Right renal pelvis (tissue), 4 donors: ENCODE data around the gene CD3G. TPM values are rescaled to one million over a fixed set of nuclear protein-coding genes. Genes with fewer than 3 reads are reported as not detected.
"Not testable (repeated sequence)": the region's sequence is repeated elsewhere in the genome, so short reads cannot be mapped to it uniquely, and the experiment has no call there.

Experiments
- DNase-seq, 4 donors: peaks; one replicate each; pipeline ENCODE4 v3.0.0-alpha.2; 2013; ENCODE audit warnings: low read depth in 4 of 4, low spot score in 3 of 4, missing footprints in 1 of 4
- polyA plus RNA-seq, 4 donors: library from polyadenylated mRNA; unstranded; fragments of 120-200 nt; gene quantifications; one replicate each; pipeline ENCODE4 v1.2.1, GENCODE V29; 2013; ENCODE audit not compliant: insufficient read length in 4 of 4

CD3G gene
- polyA plus RNA-seq, result under 1 TPM; 0.15 to 0.47 (median 0.19) TPM

DNA sequence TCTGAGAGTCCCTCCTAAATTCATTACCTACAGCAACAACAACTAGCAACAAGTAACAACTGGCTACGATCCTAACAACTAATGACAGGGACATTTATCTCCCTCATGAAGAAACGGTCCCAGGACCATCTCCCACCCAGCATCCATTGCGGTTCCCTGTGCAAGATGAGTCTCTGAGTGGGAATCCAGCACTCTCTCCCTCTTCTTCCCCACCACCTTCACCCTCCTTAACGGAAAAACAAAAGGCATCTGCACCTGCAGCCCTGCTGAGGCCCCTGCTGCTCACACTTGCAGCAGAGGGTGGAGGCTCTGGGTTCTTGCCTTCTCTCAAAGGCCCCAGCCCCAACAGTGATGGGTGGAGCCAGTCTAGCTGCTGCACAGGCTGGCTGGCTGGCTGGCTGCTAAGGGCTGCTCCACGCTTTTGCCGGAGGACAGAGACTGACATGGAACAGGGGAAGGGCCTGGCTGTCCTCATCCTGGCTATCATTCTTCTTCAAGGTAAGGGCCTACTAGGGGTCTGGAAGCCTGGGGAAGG lies at the start of gene CD3G:
Gene CD3G (plus strand): TSS at position 364 of the 535 bp plus-strand sequence. CDS start 80 bp downstream, at position 444.
- DNase-seq, result no peak

DNA sequence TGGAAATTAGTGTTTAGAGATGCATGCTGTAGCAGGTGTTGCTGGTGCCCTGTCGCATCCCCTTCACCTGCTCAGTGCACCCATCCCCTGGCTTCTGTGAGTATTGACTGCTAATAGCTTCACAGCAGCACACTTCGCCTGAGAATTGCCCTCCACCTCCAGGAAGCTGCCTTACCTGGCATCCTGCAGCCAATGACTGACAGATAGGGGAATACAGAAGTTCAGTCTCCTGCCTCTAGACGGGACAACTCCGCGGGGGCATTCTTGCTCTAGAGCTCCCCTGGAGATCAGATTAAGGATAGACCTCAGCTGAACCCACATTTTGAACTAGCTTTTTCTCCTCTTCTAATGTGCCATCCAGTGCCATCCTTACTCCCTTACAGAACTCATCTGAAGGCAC lies 48.9 kb upstream of the CD3G start:
- DNase-seq, result no peak

DNA sequence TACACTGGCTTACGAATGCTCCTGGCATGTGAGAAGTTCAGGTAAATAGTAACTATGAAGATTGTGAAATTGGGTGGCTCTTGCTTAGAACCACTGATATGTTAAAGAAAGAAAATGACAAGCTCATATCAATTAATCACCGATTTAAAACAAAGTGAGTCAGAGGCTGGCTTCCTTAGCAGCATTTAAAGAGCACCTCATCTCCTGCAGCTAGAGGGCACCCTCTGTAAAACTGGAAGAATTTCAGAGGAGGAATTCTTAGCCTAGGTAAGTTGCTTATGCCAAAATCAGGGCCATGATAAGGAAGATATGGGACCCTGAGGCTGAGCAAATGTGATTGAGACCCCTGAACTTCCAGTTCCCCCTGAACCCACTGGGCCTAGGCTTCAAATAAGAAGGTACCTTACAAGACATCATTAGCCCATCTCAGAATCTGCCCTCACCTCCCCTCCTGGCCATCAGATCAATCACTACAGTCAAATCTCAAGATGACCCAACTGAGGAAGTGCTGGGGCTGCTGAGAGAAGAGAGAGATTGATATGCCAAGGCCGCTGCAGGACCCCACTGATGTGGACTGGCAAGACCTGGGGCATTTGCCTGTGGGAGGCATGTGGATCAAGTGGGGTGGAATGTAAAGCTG lies 48.2 kb upstream of the CD3G start:
- DNase-seq, result no peak

DNA sequence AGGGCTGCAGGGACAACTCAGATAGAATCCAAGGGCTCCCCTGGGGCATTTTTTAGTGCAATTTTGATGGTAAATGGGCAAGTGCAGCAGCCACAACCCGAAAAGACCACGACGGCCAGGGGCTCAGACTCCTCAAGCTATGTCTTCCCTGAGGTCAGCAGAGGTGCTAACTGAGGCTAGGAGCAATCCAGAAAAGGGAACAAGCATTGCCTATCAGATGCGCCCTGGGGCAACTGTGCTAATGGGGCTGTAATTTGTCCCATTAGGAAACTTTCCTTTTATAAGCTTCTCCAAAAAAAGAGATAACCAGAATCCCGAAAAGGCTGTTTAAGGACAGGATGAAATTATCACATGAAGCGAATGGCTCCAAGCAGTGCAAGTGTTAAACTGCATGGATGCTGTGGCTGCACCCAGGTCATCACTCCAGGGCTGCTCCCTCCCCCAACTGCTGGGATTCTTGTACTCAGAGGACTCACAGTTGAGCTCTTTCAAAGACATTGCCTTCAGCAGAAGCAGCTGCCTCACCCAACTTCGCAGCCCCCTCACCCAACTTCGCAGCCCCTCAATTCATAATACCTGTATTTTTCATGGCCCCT lies 42.4 kb upstream of the CD3G start:
- DNase-seq, result no peak

DNA sequence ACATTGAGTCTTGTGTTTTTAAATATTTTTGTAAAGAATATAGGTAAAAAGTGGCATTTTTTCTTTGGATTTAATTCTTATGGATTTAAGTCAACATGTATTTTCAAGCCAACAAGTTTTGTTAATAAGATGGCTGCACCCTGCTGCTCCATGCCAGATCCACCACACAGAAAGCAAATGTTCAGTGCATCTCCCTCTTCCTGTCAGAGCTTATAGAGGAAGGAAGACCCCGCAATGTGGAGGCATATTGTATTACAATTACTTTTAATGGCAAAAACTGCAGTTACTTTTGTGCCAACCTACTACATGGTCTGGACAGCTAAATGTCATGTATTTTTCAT lies 39.9 kb upstream of the CD3G start:
- no peak for DNase-seq

DNA sequence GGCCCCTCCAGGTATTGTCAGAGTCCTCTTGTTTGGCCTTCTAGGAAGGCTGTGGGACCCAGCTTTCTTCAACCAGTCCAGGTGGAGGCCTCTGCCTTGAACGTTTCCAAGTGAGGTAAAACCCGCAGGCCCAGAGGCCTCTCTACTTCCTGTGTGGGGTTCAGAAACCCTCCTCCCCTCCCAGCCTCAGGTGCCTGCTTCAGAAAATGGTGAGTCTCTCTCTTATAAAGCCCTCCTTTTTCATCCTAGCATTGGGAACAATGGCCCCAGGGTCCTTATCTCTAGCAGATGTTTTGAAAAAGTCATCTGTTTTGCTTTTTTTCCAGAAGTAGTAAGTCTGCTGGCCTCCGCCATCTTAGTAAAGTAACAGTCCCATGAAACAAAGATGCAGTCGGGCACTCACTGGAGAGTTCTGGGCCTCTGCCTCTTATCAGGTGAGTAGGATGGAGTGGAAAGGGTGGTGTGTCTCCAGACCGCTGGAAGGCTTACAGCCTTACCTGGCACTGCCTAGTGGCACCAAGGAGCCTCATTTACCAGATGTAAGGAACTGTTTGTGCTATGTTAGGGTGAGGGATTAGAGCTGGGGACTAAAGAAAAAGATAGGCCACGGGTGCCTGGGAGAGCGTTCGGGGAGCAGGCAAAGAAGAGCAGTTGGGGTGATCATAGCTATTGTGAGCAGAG lies 39.4 kb upstream of the CD3G start, which contains the start of gene CD3E:
Gene CD3E (plus strand): TSS at position 163 of the 681 bp plus-strand sequence. CDS start 223 bp downstream, at position 386.
- DNase-seq, result no peak

DNA sequence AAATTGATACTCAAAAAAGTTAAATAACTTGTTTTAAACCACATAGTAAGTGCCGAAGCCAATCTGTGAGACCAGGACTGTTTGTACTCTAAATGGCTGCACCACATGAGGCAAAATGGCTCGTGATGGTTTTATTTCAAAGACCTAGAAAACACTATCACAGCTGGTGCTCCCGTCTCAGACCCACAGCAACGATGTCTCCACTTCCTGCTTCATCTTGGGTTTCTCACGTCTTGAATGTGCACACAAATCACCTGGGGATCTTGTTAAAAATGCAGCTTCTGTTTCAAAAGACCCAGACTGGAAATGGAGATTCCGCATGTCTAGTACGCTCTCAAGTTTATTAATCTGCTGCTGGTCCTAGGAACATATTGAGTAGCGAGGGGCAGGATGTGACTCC lies 38.4 kb upstream of the CD3G start:
- no peak for DNase-seq

DNA sequence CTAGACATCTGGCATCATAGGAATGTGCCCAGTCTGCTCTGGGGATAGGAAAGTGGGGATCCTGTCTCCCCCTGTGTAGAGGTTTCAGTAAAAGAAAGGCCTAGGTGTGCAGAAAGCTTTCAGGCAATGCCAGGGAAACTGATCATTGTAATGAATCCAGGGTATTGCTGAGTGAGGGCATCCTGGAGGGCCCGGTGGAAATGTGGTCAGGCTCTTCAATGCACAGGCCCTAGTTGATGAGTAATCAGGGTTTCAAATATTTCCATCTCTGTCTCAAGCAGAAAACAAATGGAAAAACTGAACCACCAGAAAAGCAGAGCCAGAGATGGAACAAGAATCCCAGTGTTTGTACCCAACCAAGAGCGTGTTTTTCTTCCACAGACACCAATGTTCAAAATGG lies 37.6 kb upstream of the CD3G start:
- DNase-seq, result no peak

DNA sequence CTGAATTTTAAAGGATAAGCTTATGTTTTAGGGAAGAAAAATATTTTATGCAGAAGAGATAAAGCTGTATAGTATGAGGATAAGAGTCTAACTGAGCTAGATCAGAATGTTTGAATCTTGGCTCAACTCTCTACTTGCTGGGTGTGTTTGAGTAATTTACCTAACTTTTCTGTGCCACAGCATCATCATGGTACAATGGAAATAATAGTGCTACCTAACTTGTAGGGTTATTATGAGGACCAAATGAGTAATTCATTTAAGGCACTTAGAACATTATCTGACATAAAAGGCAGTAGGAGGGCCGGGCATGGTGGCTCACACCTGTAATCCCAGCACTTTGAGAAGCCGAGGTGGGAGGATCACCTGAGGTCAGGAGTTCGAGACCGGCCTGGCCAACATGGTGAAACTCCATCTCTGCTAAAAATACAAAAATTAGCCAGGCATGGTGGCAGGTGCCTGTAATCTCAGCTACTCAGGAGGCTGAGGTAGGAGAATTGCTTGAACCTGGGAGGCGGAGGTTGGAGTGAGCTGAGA lies 35.1 kb upstream of the CD3G start:
- not testable (repeated sequence) for DNase-seq

DNA sequence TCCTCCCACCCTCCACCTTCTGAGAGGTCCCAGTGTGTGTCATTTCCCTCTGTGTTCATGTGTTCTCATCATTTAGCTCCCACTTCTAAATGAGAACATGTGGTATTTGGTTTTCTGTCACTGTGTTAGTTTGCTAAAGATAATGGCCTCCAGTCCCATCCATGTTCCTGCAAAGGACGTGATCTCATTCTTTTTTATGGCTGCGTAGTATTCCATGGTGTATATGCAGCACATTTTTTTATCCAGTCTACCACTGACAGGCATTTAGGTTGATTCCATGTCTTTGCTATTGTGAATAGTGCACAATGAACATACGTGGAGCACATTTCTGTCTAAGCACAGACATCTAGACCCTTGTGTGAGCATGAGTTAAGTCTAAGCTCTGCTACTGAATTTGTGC lies 33.9 kb upstream of the CD3G start:
- no peak for DNase-seq

DNA sequence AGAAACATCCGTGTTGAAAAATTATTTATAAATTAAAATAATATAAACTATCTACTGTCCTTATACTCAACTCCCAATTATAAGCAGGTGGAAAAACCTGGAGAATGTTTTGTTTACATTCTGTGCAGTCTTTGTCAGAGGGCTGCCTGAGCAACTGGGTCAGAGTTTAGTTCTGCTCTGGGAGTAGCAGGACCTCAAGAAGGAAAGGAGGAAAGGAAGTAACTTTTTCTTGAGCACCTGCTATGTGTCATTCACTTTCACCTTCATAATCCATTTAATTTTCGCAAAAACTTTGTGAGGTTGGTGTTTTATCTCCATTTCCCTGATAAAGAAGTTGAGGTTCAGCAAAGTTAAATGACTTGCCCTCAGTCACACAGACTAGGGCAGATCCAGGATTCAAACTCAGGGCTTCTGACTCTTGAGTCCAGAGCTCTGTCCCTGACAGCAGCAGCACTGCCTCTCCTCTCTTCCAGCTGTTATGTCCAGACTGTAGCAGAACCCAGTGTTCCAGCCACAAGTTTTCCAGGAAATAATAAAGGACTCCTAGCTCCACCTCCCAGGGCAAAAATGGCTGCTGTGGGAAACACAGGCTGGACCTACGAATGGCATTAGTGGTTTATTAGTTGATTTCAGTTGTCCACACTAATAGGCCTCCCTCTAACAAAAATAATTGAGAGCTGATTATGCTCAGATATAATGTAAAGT lies 33.2 kb upstream of the CD3G start:
- DNase-seq, result no peak

DNA sequence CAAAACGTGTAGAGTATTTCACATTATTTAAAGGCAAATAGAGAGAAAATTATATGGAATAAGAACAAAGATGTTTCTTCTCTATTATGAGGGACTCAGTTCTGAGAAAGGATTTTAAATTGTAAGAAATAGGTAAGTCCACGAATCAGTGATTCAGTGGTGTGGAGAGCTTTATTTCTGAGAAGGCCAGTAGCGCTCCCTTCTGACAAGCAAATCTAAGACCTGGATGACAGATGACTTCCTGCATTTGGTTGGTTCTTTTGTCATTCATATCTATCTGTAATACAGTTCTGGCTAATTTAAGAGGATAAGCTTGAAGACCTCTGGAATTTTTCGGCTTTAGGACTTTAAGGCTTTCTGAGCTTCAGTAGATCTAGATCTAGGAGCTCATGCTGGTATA lies 32.6 kb upstream of the CD3G start:
- DNase-seq, result no peak

DNA sequence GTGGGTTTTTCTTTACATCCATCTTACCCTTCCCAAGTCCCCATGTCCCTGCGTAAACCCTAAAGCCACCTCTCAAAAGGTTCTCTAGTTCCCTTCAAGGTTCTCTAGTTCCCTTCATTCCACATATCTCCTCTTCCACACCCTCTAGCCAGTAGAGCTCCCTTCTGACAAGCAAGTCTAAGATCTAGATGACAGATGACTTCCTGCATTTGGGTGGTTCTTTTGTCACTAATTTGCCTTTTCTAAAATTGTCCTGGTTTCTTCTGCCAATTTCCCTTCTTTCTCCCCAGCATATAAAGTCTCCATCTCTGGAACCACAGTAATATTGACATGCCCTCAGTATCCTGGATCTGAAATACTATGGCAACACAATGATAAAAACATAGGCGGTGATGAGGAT lies 31.8 kb upstream of the CD3G start:
- DNase-seq, result no peak

DNA sequence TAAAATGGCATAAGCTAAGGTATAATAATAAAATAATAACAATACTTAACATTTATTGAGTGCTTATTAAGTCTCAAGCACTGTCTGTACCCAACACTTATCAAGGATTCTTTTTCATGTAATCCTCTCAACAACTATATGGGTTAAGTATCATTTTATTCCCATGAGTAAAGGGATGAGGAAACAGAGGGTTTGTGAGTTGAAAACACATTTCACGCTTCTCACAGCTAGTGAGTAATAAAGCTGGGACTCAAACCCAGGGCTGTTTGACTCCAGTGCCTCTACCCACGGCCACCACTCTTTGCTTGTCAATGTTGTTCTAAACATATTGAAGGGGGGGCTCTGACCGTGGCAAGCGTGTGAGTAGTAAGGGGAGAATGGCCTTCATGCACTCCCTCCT lies 30.9 kb upstream of the CD3G start:
- no peak for DNase-seq

DNA sequence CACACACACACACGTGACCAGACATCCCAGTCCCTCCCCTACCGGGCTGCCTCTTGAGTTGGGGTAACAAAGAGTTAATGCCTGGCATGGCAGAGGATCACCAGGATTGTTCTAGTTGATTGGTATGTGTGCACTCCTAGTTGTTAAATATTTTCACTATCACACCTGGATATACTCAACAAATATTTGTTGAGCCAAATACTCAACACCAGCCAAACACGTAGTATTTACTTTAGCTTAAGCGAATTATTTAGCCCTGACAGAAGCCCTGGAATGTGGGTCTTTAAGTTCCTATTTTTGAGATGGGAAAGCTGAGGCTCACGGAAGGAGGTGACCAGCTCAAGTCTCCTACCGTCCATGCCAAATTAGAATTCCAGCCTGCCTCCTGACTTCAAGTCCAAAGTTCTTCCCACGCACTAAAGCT lies 29.1 kb upstream of the CD3G start:
- no peak for DNase-seq

DNA sequence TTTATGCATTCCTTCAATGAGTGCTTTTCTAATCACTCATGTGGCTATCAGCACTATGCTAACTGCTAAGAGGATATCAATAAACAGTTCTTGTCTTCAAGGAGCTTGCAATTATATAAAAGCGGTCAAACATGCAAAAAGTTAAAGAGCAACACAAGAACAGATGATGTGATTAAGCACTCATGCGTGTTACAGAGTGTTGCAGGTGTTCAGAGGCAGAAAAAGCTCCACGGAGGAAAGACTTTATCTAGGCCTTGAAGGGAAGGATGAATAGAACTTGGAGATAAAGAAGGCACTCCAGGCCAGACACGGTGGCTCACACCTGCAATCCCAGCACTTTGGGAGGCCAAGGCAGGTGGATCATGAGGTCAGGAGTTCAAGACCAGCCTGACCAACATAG lies 26.0 kb upstream of the CD3G start:
- no peak for DNase-seq

DNA sequence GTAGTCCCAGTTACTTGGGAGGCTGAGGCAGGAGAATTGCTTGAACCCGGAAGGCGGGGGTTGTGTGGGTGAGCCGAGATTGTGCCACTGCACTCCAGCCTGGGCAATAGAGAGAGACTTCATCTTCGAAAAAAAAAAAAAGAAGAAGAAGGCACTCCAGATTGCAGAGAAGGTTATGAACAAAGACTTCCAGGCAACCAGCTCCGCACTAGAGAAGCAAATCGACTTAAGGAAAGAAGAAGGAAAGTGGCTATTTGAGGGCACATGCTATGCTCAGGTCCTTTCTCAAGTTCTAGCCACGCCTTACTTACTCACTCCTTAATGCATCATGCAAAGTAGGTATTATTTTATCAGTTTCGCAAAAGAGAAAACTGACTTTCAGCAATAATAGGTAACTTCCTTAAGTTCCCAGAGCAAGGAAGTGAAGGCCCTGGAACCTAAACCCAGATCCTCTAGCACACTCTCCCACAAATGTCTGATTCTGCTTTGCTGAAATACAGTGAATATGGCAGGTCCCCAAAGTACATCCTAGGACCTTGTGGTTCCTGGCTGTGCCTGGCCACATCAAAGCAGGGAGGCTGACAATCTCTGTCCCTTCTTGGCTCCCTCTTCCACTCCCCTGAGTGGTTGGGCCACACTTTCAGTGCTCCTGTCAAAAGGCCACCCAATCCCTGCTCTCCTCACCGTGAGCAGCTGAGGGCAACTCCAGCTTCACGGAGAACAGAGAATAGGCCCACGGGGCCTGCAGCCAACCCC lies 25.4 kb upstream of the CD3G start:
- no peak for DNase-seq

DNA sequence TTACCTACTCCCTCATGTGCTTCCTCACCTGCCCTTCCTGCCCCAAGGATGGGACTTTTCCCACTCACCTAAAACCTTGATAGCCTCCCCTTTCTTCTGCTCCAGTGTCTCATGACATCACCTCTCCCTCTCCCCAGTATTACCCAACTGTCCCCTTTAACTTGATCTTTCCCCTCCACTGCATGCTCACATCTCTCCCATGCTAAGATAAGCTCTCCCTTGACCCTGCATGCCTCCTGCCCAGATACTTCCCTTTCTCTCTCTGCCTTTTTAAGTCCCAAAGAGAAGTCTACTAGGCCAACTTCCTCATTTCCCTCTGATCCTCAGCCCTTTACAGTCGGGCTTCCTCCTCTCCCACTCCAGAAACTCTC lies 24.8 kb upstream of the CD3G start:
- no peak for DNase-seq

DNA sequence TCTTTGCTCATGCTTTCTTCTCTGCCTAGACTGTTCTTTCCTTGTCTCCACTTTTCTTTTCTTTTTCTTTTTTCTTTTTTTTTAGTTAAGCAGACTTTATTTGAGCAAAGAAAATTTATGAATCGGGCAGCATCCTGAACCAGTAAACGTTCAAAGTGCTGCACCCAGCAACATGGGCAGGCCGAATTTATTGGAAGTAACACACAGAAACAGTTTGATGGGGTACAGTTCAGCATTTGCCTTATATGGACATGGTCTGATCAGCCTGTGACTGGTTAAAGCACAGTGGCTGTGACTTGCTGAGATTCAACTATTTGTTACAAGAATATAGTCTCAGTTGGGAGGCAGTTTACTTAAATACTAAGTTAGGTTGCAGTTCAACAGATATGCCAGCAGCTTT lies 23.6 kb upstream of the CD3G start:
- DNase-seq, result no peak

DNA sequence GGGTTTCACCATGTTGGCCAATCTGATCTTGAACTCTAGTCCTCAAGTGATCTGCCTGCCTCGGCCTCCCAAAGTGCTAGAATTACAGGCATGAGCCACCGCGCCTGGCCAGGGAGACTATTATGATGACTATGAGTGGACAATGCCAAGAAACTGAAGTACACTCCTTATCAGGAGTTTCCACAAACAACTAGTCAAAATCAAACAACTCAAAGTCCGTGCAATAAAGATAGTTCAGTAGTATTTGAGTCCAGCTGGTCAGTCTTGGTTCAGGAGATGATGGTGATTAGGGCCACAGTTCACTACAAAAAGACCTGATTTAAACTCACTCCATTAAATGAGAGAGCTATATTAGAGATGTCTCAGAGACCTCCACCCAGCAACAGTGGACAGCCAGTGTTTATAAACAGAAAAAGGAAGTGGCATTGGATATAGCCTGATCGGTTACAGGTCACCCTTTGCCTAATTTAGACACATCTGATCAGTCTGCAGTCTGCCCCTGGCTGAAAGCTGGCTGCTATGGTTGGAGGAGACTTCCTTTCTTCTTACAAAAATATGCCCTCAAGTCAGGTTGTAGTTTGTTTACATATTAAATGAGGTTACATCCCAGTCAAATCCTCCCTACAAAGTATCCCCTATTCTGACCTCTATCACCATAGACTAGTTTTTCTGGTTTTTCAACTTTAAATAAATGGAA lies 22.6 kb upstream of the CD3G start:
- DNase-seq, result no peak
